Vagina (tissue), 2 donors: ENCODE measurements around the gene CNIH3.

Experiments used
- POLR2AphosphoS5 ChIP-seq, 2 donors: sonication (generic); formaldehyde crosslinking; IDR thresholded peaks; one replicate each; pipeline ENCODE4 v1.9.0; 2017; ENCODE audit warnings: antibody characterized with exemption in 2 of 2, mild to moderate bottlenecking in 2 of 2, low read depth in 1 of 2; ENCODE audit not compliant: insufficient read depth in 1 of 2
- TF ChIP-seq, protein P1 (sequence below), 3 experiments: fragments of 450-650 bp in 2 of 3; fragments of 200-600 bp in 1 of 3; sonication (generic) in 1 of 3; IDR thresholded peaks; one replicate each; pipeline ENCODE4 v1.5.1; 2017 to 2019; ENCODE audit warnings: antibody characterized with exemption in 3 of 3, mild to moderate bottlenecking in 2 of 3, moderate library complexity in 2 of 3

DNA sequence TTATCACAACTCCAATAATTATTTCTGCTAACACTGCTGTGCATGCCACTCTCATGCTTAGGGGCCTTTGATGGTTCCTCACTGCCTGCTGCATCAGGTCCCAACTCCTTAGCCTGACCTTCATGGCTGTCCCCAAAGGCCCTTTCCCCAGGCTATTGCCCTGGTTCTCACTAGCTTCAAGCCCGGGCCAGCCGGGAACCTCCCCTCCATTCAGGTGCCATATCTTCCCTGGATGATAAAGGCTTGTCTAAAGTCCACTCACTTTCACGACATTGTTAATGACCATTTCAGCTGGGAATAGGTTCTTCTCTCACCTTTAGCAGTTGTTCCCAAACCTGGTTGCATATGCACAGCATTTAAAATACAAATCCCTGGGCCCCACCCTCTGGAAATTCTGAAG, 95.8 kb downstream of the CNIH3 start:
- no peak for TF ChIP-seq POLR2AphosphoS5 (IDR thresholded peaks at IDR 0.05; ENCODE audit: insufficient read depth in 1 of 2, low read depth in 1 of 2)
- TF ChIP-seq, protein P1, sequence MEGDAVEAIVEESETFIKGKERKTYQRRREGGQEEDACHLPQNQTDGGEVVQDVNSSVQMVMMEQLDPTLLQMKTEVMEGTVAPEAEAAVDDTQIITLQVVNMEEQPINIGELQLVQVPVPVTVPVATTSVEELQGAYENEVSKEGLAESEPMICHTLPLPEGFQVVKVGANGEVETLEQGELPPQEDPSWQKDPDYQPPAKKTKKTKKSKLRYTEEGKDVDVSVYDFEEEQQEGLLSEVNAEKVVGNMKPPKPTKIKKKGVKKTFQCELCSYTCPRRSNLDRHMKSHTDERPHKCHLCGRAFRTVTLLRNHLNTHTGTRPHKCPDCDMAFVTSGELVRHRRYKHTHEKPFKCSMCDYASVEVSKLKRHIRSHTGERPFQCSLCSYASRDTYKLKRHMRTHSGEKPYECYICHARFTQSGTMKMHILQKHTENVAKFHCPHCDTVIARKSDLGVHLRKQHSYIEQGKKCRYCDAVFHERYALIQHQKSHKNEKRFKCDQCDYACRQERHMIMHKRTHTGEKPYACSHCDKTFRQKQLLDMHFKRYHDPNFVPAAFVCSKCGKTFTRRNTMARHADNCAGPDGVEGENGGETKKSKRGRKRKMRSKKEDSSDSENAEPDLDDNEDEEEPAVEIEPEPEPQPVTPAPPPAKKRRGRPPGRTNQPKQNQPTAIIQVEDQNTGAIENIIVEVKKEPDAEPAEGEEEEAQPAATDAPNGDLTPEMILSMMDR (IDR thresholded peaks at IDR 0.05), result no peak
